GM10266 (cell line): ENCODE measurements around the gene SCRN2.
A peak's percentile ranks its signal among the peaks of the same experiment; 100 is the strongest.

ENCODE experiments used
- DNase-seq: peaks from one replicate; pipeline ENCODE4 v3.0.0; 2012; ENCODE audit errors: extremely low spot score
- TF ChIP-seq, protein P1 (sequence below): IDR thresholded peaks from 2 replicates; pipeline ENCODE4 v1.5.1; 2012; ENCODE audit warnings: mild to moderate bottlenecking, low read depth; ENCODE audit not compliant: control insufficient read depth, insufficient read depth; ENCODE audit errors: missing control alignments

The SCRN2 gene

DNA sequence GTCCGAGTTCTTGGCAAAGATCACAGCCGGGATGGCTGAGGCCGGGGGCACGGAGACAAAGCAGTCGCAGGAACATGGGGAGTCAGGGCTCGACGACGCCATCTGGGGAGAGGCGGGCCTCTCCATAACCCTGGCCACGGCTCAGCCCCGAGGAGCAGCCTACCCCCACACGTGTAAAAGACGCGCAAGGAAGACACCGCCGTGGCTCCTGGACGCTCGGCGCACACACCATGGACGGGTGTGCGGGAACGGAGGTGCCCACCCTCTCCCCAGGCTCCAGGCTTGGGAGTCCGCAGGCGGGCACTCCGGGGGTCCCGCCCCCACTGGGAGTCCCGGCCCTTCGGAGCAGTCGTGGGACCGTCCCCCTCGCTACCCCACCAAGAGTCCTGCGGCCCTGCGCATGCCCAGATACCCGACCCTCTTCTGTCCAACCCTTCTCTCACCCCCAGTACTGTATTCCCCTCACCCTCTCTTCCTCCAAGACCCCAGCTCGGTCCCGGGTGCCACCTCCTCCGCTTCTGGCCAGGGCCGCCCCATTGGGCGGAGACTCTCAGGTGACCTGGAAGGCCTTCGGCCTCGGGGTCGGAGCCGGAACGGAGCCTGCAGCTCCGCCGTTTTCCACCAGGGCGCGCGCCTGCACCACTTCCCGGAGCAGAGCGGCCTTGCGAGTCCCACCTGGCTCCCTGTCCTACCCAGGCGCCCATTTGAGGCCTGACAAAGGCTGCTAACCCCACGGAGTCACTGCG is at the start of gene SCRN2:
SCRN2 (minus strand) TSS at position 532 of the 746 bp plus-strand sequence; CDS start at position 102, 430 bp downstream.
- TF ChIP-seq, protein P1, sequence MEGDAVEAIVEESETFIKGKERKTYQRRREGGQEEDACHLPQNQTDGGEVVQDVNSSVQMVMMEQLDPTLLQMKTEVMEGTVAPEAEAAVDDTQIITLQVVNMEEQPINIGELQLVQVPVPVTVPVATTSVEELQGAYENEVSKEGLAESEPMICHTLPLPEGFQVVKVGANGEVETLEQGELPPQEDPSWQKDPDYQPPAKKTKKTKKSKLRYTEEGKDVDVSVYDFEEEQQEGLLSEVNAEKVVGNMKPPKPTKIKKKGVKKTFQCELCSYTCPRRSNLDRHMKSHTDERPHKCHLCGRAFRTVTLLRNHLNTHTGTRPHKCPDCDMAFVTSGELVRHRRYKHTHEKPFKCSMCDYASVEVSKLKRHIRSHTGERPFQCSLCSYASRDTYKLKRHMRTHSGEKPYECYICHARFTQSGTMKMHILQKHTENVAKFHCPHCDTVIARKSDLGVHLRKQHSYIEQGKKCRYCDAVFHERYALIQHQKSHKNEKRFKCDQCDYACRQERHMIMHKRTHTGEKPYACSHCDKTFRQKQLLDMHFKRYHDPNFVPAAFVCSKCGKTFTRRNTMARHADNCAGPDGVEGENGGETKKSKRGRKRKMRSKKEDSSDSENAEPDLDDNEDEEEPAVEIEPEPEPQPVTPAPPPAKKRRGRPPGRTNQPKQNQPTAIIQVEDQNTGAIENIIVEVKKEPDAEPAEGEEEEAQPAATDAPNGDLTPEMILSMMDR = peak; percentile 97
- peak; percentile 91 for DNase-seq

DNA sequence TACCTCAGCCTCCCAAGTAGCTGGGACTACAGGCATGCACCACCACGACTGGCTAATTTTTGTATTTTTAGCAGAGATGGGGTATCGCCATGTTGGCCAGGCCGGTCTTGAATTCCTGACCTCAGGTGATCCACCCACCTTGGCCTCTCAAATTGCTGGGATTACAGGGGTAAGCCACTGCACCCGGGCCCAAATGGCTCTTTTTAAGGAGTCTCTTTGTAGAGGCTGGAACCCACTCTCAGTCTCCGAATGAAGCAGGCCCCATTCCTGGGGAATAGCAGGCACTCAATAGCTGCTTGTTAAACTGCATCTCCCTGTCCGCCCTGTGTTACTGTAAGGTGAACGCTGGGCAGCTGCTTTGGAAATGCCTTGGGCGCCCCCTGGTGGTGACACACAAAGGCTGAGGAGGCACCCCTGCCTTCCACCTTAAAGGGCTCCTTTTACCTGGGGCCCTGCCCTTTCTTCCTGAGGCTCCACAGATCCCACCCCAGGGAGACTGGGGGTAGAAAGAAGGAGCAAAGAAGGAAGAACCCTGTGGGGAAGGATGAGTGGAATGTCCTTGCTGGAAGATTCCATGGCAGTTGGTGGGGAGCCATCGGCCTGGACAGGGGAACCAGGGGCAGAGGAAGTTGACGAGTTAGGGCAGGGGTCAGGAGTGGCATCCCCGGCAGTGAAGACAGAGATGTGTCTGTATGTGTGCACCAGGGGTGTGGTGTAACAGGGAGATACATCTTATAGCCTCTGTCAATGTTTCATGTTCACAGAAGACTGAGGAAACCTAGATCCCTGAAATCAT is 48.9 kb upstream of the SCRN2 start:
- TF ChIP-seq, protein P1 = peak; percentile 94
- peak; percentile 71 for DNase-seq

DNA sequence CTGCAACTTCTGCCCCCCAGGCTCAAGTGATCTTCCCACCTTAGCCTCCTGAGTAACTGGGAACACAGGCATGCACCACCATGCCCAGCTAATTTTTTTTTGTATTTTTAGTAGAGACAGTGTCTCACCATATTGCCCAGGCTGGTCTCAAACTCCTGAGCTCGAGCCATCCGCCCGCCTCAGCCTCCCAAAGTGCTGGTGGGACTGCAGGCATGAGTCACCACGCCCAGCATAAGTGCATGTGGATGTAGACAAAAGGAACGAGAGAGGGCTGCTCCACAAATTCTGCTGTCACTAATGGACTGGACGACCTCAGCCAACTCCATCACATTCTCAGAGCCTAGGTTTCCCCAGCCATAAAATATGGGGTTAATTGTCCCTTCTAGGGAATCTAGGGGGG is 47.2 kb upstream of the SCRN2 start:
- TF ChIP-seq, protein P1 = no peak
- DNase-seq = no peak

DNA sequence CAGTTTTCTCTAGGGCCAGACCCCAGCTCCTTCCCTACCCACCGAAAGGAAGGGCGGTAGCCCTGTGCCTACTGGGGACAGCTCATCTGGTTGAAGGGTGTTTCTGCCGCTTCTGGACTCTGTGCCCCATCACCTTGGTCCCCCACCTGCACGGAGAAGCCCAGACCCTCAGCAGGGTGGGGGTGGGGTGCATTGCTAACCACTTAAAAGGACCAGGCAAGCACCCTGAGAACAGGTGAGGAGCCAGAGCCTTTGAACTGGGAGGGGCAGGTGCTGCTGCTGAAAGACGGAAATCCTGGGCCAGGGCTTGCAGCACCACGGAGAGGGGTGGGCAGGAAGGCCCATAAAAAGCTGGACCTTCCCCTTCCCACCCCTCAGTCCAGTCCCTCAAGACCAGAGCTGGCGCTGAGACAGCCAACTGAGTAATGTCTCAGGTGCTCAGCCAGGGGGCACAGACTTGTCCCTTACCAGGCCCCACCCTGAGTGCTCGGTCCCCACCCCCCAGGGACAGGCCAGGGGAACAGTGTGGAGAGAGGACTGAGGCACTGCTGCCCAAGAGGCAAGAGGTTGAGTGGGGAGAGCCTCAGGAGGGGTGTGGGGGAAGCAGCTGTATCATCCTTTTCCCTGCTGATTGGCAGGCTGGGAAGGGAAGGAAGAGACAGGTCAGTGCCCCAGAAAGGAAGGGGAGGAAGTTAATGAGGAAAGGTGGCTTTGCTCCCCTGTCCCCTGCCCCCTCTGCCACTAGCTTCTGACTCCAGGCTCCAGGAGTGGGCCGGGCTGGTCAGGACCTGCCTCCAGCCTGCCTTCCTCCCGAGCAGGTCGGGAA is 44.0 kb upstream of the SCRN2 start:
- DNase-seq = no peak
- TF ChIP-seq, protein P1 = no peak

DNA sequence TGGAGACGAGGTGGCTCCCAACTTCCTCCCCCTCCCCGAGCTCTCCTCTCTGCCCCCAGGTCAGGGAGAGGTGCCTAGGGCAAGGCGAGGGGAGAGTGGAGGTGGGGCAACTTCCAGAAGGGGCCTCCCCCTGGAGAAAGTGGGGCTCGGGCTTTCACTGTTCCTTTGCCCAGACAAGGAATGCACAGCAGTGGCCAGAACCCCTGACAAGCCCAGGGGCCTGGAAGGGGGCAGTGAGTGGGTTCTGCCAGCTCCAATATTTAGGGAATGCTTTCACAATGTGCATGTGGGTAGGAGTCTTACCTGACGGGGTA is 43.3 kb upstream of the SCRN2 start:
- TF ChIP-seq, protein P1 = no peak
- DNase-seq = no peak

DNA sequence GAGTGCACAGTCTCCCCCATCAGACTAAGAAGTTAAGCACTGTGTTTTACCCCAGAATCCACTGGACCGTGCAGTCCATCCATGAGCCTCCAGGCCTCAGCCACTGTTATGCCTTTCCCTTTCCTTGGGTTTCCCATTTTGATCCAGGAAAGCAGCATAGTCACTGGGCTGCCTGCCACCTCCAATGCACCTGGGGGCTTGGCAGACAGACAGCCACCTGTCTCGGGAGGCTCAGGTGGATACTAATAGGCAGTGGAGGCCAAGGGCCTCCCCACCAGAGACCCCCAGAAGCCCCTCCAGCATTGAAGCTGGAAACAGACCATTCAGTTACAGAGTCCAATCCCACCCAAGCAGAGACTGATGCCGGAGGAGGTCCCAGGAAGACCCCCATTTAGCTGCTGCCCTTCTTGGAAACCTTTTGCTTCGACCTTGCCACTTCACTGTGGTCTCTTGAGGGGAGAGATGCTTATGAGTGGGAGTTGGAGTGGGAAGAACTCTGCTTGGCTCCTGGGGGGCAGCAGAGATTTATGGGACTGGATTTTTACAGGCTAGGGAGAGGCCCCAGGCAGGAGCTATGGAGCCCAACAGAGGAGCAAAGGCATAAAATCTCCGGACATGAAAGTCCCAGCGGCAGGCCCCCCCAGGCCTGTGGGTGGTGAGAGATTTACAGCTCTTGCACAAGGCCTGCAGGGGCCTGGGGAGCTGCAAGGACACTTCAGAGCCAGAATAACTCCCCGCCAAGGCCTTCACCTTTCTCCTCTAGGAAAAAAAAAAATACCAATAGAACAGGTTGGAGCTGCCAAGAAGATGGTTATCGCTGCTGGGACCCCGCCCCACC is 42.7 kb upstream of the SCRN2 start:
- DNase-seq = no peak
- TF ChIP-seq, protein P1 = no peak
